ENCODE data around the gene FZR1.

DNA sequence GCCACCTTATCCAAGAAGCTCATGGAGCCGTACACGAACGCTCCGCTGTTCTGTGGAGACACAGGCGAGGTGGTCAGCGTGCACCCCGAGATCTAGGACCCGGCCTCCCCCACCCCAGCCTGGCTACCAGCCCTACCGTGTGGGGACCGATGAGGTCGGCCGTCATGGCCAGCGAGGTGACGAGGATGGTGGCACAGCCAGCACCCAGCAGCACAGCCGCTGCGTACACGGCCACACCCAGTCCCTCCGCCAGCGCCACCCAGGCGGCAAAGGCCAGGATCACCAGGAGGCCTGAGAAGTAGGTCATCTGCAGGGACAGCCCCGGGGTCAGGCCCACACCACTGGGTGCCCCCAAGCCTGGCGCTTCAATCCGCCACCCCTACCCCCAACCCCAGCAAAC is 40.0 kb downstream of the FZR1 start:
- TF ChIP-seq, protein P1, sequence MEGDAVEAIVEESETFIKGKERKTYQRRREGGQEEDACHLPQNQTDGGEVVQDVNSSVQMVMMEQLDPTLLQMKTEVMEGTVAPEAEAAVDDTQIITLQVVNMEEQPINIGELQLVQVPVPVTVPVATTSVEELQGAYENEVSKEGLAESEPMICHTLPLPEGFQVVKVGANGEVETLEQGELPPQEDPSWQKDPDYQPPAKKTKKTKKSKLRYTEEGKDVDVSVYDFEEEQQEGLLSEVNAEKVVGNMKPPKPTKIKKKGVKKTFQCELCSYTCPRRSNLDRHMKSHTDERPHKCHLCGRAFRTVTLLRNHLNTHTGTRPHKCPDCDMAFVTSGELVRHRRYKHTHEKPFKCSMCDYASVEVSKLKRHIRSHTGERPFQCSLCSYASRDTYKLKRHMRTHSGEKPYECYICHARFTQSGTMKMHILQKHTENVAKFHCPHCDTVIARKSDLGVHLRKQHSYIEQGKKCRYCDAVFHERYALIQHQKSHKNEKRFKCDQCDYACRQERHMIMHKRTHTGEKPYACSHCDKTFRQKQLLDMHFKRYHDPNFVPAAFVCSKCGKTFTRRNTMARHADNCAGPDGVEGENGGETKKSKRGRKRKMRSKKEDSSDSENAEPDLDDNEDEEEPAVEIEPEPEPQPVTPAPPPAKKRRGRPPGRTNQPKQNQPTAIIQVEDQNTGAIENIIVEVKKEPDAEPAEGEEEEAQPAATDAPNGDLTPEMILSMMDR (IDR thresholded peaks at IDR 0.05; ENCODE audit: insufficient read depth, low read length, poor library complexity, severe bottlenecking), result no peak
- no peak for TF ChIP-seq EZH2phosphoT487 (conservative IDR thresholded peaks at IDR 0.05; ENCODE audit: low read length)
